Colon (tissue), 2 donors: Measurements from ENCODE around the gene ZDHHC14.

Source experiments
- FAIRE-seq: peaks from 2 replicates; lab custom pipeline; 2012; peaks lifted over from hg19 to GRCh38; lab: Jason Lieb, UNC
- donor health status: control.
- donor health status: control.

ZDHHC14 gene

DNA sequence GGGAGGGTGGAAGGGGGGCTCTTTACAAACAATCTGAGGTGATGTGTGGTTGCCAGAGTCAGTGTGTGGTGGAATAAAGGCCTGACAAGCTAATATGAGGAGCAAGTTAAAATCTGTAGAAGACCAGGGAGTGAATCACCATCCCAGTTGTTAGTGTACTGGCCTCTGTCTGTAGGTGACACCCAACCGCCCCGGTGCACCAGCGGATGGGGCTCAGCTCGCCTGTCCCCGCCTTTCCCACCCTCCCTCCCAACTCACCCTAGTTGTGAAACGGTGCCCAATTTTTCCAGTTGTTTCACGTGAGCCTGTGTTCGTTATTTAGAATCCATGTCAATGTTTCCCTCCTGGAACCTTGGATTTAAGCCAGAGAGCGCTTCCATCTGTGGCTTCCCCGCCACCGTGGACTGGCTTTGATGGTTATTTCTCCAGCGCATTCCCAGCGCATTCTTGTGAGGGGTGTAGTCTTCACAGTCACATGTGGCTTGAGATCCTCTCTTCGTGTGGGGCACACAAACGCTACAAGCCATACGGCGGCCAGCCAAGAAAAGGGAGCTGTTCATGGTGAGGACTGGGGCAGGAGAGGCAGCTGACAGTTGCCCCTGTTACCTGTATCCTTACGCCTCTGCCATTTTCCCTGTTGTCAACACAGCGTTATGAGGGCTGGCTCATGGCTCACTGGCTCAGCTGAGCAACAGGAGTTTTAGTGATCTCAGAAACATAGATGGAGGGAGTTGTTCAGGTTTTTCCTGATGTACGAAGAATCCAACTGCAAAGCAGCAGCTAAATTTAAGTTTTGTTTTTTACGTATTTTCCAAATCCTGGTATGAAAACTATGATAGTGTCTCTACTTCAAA lies 137.6 kb downstream of the ZDHHC14 start:
- no peak for FAIRE-seq

GRCh38 chr6:157519255-157520116 lies 138.5 kb downstream of the ZDHHC14 start:
- FAIRE-seq, result no peak

DNA sequence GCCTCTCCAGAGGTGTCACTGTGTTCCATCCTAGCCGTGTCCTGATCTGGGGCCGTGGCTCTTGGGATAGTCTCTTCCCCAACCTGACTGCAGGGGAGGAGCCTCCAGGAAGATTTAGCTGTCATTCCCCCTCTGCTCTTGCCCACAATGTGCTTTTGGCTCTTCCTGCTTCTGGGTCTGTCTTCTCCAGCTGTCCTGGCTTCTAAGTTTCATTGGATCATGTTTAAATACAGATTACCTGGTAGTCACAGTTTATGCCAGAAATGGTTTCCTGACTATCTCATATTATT lies 139.1 kb downstream of the ZDHHC14 start:
- FAIRE-seq, result no peak

DNA sequence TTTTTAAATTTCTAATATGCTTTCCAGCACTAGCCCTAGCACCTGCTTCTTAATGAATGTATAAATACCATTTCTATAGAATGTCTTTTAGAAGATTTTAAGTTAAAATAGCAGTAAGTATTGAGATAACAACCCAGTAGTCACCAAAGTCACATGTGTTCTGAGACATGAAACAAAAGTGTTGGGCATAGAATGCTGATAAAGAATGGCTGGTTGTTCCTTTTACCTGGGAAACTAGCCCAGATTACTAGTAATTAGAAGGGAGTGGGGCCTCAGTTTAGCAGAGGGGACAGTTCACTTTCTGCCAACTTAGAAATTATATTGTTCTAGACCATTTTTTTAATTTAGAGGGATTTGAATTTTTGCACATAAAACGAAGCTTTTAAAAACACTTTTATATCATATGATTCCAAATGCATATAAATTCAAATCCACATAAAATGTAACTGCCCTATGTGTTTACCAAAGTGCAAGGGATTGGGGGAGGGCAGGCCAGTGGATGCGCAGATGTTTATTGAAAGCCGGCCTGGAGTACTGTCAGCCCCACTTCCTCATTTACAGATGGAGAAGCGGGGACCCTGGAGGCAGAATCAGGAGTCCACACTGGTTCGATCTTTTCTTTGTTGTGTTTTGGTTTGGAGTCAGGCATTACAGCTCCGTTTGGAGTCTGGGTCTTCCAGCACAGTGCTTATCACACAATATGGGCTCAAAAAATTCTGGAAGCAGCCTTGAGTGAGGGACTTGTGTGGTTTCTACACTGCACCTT lies 139.8 kb downstream of the ZDHHC14 start:
- FAIRE-seq, result no peak

GRCh38 chr6:157521362-157522335 lies 140.7 kb downstream of the ZDHHC14 start:
- no peak for FAIRE-seq

DNA sequence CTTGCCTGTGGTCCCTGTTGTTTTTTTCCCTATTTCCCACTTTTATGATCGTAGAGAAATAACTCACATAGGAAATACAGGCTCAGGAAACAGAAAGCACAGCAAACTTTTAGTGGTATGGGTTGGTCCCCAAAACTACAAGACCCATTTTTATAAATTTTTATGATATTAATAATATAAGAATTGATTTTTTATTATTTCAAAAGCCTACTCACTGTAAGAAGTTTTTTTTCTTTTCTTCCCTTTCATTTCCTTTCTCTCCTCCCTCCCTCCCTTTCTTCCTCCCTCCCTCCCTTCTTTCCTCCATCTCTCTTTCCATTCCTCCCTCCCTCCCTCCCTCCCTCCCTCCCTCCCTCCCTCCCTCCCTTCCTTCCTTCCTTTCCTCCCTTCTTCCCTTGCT lies 141.5 kb downstream of the ZDHHC14 start:
- FAIRE-seq, result no peak

GRCh38 chr6:157524735-157525134 lies 143.7 kb downstream of the ZDHHC14 start:
- no peak for FAIRE-seq

DNA sequence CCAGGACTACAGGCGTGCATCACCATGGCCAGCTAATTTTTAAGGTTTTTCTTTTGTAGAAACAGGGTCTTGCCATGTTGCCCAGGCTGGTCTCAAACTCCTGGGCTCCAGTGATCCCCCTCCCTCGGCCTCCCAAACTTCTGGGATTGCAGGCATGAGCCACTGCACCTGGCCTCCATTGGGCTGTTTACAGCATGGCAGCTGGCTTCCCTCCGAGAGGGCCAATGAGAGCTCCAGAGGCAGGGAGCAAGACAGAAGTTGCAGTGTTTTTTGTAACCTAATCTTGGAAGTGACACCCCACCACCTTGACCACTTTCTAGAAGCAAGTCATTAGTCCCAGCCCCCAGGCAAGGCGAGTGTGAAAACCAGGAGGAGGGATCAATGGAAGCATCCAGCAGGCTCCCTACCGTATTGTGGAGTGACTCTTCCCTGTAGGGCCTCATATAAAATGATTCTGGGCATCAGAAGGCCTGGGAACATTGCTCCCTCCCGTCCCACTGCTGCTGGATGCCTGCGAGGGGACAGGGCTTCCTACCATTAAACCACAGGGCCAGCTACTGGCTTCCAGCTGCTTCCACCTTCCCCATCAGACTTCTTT lies 144.4 kb downstream of the ZDHHC14 start:
- no peak for FAIRE-seq

DNA sequence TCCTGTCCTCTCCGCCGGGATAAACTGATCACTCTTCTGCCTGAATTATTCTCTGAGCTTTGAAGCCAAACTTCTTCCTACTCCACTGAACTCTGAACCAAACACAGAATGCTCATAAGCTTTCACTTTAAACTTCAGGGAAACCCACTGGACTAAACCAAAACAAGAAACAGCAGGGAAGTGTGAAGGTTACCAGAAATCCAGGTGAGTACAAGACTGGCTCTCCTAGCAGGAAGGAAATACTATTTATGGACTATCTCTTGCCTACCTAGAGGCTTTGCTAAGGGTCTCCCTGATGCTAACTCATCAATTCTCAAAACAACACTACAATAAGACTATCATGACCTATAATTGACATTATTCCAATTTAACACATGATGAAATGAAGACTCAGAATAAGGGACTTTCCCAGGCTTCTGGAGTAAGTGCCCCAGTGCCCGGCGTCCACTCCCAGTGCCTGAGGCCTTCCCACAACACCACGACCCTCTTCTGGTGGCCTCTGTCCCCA lies 145.0 kb downstream of the ZDHHC14 start:
- FAIRE-seq, result no peak

- FAIRE-seq, result no peak
Observed at GRCh38 chr6:157527471-157527907, 146.5 kb downstream of the ZDHHC14 start.

DNA sequence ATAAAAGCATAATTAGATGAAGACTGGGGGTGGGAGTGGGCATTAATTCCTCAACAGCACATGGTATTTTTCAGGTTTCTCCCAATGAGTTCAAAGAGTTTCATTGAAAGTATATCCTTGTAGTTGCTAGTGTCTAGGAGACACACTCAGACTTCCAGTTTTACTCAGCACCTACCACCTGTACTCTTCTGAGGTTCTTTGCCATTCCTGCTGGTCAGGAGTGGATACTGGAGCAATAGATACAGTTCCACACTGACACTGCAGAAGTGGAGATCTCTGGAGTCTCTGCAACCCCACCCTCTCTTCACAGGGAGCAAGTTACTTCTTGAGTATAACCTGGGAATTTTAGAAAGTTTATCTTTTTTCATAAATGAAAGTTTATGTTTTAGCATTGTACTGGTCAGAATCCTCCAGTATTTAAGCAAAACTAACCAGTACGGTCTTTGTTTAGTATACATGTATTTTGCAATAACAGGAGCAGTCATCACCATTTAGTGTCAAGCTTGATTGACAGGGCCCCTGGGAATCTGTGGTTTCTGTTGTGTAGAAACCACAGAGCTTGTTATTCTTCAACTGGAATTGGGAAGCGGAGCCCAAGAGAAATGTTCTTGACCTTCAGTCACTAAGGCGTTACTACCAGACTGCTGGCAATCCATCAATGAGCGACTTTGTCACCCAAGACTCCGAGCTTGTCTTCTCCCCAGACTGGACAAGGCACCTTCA lies 148.1 kb downstream of the ZDHHC14 start:
- no peak for FAIRE-seq

GRCh38 chr6:157529654-157530039 lies 148.7 kb downstream of the ZDHHC14 start:
- FAIRE-seq, result no peak

DNA sequence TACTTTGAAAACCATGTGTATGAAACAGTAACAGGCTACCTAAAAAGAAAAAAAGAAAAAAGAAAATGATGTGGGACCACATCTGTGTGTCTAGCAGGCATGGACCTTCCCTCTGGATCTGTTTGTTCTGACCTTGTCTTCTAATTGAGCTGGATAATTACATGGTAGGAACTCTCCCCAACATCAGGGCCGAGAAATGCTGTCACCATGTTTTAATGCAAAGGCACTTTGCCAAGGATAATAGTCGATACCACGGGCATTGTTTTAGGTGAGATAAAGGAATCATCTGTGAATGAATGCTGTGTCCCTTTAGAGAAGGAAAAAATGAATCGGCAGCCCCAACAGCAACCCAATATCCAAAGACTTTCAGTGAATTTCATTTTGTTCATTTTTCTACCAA lies 149.1 kb downstream of the ZDHHC14 start:
- FAIRE-seq, result no peak

GRCh38 chr6:157530724-157531168 lies 149.8 kb downstream of the ZDHHC14 start:
- no peak for FAIRE-seq

GRCh38 chr6:157531169-157531985 lies 150.4 kb downstream of the ZDHHC14 start:
- no peak for FAIRE-seq

DNA sequence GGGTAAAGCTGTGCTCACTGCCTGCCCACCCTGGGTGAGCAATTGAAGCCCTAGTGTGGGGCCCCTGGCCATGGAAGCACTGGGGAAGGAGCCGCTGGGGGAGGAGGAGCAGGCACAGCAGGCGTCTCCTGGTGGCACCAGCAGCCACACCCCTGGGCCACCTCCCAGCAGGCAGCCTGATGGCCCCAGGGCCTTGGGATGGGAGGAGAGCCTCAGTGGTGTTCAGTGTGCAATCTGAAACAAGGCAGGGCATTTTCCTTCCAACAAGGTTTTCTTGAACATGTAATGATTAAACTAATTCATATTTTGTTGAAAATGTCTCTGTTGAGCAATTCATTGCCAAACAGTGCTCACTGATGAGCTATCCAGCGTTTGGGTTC lies 151.0 kb downstream of the ZDHHC14 start:
- no peak for FAIRE-seq

DNA sequence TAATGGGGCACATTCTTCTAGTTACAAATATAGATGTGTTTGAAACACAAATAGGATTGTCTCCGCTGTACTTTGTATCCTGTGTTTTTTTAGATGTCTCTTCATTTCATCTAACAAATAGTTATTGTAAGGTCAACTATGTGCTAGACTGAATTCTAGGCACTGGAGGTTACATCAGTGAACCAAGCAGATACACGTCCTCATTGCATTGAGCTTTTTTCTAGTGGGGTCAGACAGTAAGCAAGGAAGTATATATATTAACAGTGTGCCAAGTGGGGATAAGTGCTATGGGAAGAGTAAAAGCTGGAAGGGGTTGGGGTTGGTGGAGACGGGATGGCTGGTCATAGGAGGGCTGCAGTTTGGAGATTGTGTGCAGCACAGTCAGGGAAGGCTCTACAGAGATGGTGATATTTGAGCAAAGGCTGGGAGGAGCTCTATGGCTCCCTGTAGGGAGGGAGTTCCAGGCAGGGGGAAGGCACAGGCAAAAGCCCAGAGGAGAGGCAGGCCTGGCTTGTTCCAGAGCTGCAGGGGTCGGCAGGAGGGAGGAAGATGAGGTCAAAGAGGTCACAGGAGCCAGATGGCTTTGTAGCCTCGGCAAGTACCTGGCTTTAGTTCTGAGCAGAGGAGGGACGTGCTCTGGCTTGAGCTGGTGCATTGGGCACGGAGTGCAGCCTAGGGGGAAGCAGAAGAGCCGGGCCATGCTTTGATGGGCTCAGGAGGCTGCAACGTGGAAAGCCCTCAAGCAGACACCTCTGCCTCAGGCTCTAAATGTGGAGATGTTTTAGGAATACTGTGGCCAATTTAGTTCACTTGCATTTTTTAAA lies 152.3 kb downstream of the ZDHHC14 start:
- no peak for FAIRE-seq

DNA sequence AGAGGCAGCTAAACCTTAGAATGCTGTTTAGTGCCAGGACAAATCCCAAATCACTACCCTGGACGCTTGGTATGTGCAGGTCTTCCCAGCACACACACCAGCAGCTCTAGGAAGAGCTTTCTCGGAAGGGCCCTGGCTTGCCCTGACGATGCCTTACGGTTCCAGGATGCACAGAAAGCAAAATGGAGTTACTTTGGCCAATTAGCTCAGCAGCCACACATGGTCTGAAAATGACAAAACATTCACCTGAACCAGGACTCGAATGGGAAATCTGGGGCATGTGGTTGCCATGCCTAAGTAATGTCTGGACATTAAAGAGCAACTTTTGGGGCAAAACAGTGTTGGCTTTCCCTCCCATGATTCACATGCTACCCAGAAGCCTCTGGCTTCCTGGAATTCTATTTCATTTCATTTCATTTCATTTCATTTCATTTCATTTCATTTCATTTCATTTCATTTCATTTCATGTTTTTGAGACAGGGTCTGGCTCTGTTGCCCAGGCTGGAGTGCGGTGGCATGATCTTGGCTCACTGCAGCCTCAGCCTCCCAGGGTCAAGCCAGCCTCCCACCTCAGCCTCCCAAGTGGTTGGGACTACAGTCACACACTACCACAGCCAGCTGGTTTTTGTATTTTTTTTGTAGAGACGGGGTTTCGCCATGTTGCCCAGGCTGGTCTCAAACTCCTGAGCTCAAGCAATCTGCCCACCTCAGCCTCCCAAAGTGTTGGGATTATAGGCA lies 153.3 kb downstream of the ZDHHC14 start:
- no peak for FAIRE-seq
